Body of pancreas (tissue), 4 donors: ENCODE data around the gene CAMK2G.
A peak's percentile ranks its signal among the peaks of the same experiment; 100 is the strongest.

Source experiments
- POLR2A ChIP-seq, 3 donors: fragments of 450-650 bp; IDR thresholded peaks; one replicate each; pipeline ENCODE4 v1.6.1; 2016; ENCODE audit warnings: antibody characterized with exemption in 3 of 3, mild to moderate bottlenecking in 2 of 3
- TF ChIP-seq, protein P1 (sequence below), 7 experiments: fragments of 450-650 bp in 4 of 7; fragments of 200-600 bp in 3 of 7; sonication (generic) in 3 of 7; IDR thresholded peaks; one replicate each; pipeline ENCODE4 v1.5.1; 2016 to 2019; ENCODE audit warnings: antibody characterized with exemption in 7 of 7

DNA sequence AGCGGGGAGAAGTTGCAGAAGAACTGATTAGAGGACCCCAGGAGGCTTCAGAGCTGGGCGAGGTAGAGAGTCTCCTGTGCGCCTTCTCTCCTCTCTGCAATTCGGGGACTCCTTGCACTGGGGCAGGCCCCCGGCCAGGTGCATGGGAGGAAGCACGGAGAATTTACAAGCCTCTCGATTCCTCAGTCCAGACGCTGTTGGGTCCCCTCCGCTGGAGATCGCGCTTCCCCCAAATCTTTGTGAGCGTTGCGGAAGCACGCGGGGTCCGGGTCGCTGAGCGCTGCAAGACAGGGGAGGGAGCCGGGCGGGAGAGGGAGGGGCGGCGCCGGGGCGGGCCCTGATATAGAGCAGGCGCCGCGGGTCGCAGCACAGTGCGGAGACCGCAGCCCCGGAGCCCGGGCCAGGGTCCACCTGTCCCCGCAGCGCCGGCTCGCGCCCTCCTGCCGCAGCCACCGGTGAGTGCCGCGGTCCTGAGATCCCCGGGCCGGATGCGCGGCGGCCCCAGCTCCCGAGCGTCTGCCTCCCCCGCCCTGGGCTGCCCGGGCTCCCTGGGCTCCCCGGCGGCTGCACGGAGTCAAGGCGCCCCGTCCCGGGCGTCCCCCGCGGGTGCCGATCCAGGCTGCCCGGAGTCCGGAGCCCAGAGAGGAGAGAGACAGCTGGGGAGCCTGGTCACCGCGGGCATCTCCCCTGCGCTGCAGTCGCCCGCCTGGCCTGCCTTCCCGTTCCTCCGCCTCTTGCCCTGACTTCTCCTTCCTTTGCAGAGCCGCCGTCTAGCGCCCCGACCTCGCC lies 36.6 kb upstream of the CAMK2G start, which contains the start of gene PLAU:
- TF ChIP-seq, protein P1, sequence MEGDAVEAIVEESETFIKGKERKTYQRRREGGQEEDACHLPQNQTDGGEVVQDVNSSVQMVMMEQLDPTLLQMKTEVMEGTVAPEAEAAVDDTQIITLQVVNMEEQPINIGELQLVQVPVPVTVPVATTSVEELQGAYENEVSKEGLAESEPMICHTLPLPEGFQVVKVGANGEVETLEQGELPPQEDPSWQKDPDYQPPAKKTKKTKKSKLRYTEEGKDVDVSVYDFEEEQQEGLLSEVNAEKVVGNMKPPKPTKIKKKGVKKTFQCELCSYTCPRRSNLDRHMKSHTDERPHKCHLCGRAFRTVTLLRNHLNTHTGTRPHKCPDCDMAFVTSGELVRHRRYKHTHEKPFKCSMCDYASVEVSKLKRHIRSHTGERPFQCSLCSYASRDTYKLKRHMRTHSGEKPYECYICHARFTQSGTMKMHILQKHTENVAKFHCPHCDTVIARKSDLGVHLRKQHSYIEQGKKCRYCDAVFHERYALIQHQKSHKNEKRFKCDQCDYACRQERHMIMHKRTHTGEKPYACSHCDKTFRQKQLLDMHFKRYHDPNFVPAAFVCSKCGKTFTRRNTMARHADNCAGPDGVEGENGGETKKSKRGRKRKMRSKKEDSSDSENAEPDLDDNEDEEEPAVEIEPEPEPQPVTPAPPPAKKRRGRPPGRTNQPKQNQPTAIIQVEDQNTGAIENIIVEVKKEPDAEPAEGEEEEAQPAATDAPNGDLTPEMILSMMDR (IDR thresholded peaks at IDR 0.05): no peak
- peak in 1 of 3 donors; percentile 22 for TF ChIP-seq POLR2A (IDR thresholded peaks at IDR 0.05)
